Ovary (tissue), 3 donors: ENCODE measurements around the gene THRA.
A peak's percentile ranks its signal among the peaks of the same experiment; 100 is the strongest.

Source experiments
- CTCF ChIP-seq, 3 donors: fragments of 450-650 bp in 2 of 3; fragments of 200-600 bp in 1 of 3; IDR thresholded peaks; one replicate each; pipeline versions ENCODE4 v1.5.1 to v1.8.0; 2016 to 2022; ENCODE audit warnings: antibody characterized with exemption in 3 of 3, mild to moderate bottlenecking in 1 of 3
- EP300 ChIP-seq: sonication (generic); formaldehyde crosslinking; IDR thresholded peaks from one replicate; pipeline ENCODE4 v1.6.1; 2017; ENCODE audit warnings: antibody characterized with exemption
- donor health status: DM: no; HTN: no; CAD: no.

- TF ChIP-seq EP300: no peak
- peak; percentile 70 to 85 (median 85) for TF ChIP-seq CTCF (IDR thresholded peaks at IDR 0.05)
These were observed 12.6 kb downstream of the THRA start for GRCh38 chr17:40075201-40075941.
